Smooth muscle cell (in vitro differentiated cells): ENCODE measurements around the gene DACT3. TPM values are rescaled to one million over a fixed set of nuclear protein-coding genes. Genes with fewer than 3 reads are reported as not detected.

Experiments used
- DNase-seq: peaks from one replicate; lab custom pipeline; 2025; ENCODE audit not compliant: unreplicated experiment; lab: John Stamatoyannopoulos, UW
- H2AFZ ChIP-seq: fragments of 200-600 bp; sonication (generic); 2 replicates; pipeline ENCODE4 v1.6.0; 2016; ENCODE audit warnings: antibody characterized with exemption, low read depth, mild to moderate bottlenecking
- H3F3A ChIP-seq: fragments of 200-600 bp; sonication (generic); 2 replicates; pipeline ENCODE4 v1.6.0; 2017; ENCODE audit warnings: antibody characterized with exemption, low read depth
- H3K27ac ChIP-seq: fragments of 200-600 bp; sonication (generic); 2 replicates; pipeline ENCODE4 v1.5.1; 2016; ENCODE audit warnings: low read depth, mild to moderate bottlenecking
- H3K27me3 ChIP-seq: fragments of 200-600 bp; sonication (generic); 2 replicates; pipeline ENCODE4 v1.6.1; 2016; ENCODE audit warnings: low read depth, mild to moderate bottlenecking
- H3K36me3 ChIP-seq: fragments of 200-600 bp; sonication (generic); 2 replicates; pipeline ENCODE4 v1.5.1; 2016; ENCODE audit warnings: low read depth
- H3K4me1 ChIP-seq: fragments of 200-600 bp; sonication (generic); 2 replicates; pipeline ENCODE4 v1.5.1; 2016; ENCODE audit warnings: low read depth
- H3K4me2 ChIP-seq: fragments of 200-600 bp; sonication (generic); 2 replicates; pipeline ENCODE4 v1.6.0; 2016; ENCODE audit warnings: mild to moderate bottlenecking
- H3K4me3 ChIP-seq: fragments of 200-600 bp; sonication (generic); 2 replicates; pipeline ENCODE4 v1.5.1; 2016; ENCODE audit warnings: mild to moderate bottlenecking
- H3K79me2 ChIP-seq: fragments of 200-600 bp; sonication (generic); 2 replicates; pipeline ENCODE4 v1.6.0; 2016; ENCODE audit warnings: low read depth, mild to moderate bottlenecking
- H3K9ac ChIP-seq: fragments of 200-600 bp; sonication (generic); 2 replicates; pipeline ENCODE4 v1.6.0; 2016; ENCODE audit warnings: low read depth
- H3K9me3 ChIP-seq: fragments of 200-600 bp; sonication (generic); replicated peaks from 2 replicates; pipeline ENCODE4 v1.5.1; 2016; ENCODE audit warnings: low read depth
- H4K20me1 ChIP-seq: fragments of 200-600 bp; sonication (generic); 2 replicates; pipeline ENCODE4 v1.6.0; 2016; ENCODE audit warnings: low read depth
- CTCF ChIP-seq: fragments of 200-600 bp; sonication (generic); IDR thresholded peaks from 2 replicates; pipeline ENCODE4 v1.5.1; 2017; ENCODE audit warnings: borderline replicate concordance, mild to moderate bottlenecking, antibody characterized with exemption; ENCODE audit not compliant: insufficient read depth, poor library complexity, severe bottlenecking
- WGBS: methylation state at CpG from one replicate; pipeline ENCODE4 v1.1.7; 2016; ENCODE audit warnings: low lambda C conversion rate; 5-methylcytosine and 5-hydroxymethylcytosine counted together
- polyA plus RNA-seq: library from polyadenylated mRNA; unstranded; fragments of >200 nt; fragmentation: Nextera tagmentation; extraction: Ambion mirVana; gene quantifications from 2 replicates; pipeline ENCODE4 v1.2.1, GENCODE V29; 2016
- total RNA-seq: library from RNA; depleted of rRNA; stranded (reverse); fragments of >200 nt; gene quantifications from 2 replicates; pipeline ENCODE4 v1.2.3, GENCODE V29; 2014

DACT3 gene
- total and polyA plus RNA-seq, 2 experiments from 2014 or later = 6.2 to 22.7 TPM

GRCh38 chr19:46670813-46671212 lies 9.8 kb upstream of the DACT3 start:
- no peak overlapping the region for H3K9ac ChIP-seq
- TF ChIP-seq CTCF = no peak
- no peaks in the 10 kb centered on the region for H3K27me3 ChIP-seq
- H2AFZ ChIP-seq = no peak overlapping the region
- no peak overlapping the region for H3K4me3 ChIP-seq
- H3F3A ChIP-seq = no peaks in the 10 kb centered on the region
- no peak overlapping the region for H3K4me2 ChIP-seq
- H3K4me1 ChIP-seq = no peaks in the 10 kb centered on the region
- H4K20me1 ChIP-seq = peaks cover 11% of the 10 kb centered on the region
- no peak for DNase-seq
- no peaks in the 10 kb centered on the region for H3K36me3 ChIP-seq
- no peaks in the 10 kb centered on the region for H3K79me2 ChIP-seq
- H3K9me3 ChIP-seq = no peaks in the 10 kb centered on the region
- H3K27ac ChIP-seq = peak overlapping the region; percentile 7

DNA sequence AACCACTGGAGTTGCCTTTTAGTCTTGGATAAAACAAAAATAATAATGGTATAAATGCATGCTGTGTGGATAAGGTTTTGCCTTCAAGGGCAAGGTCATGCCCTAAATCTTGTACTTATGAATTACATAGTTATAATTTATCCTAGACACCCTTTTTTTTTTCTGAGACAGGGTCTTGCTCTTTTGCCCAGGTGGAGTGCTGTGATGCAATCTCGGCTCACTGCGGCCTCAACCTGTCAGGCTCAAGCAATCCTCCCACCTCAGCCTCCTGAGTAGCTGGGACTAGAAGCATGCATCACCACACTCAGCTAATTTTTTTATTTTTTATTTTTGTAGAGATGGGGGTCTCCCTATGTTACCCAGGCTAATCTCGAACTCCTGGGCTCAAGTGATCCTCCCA lies 7.7 kb upstream of the DACT3 start:
- 93% methylated on average over 3 of the region's 3 CpGs for WGBS
- H3K27me3 ChIP-seq = no peaks in the 10 kb centered on the region
- DNase-seq = no peak
- H3K4me3 ChIP-seq = no peak overlapping the region
- TF ChIP-seq CTCF = no peak
- no peaks in the 10 kb centered on the region for H3F3A ChIP-seq
- no peak overlapping the region for H3K27ac ChIP-seq
- H3K4me1 ChIP-seq = no peaks in the 10 kb centered on the region
- H4K20me1 ChIP-seq = no peaks in the 10 kb centered on the region
- H3K79me2 ChIP-seq = no peaks in the 10 kb centered on the region
- no peaks in the 10 kb centered on the region for H3K36me3 ChIP-seq
- no peak overlapping the region for H3K9ac ChIP-seq
- H3K9me3 ChIP-seq = no peaks in the 10 kb centered on the region
- no peak overlapping the region for H2AFZ ChIP-seq
- no peak overlapping the region for H3K4me2 ChIP-seq

DNA sequence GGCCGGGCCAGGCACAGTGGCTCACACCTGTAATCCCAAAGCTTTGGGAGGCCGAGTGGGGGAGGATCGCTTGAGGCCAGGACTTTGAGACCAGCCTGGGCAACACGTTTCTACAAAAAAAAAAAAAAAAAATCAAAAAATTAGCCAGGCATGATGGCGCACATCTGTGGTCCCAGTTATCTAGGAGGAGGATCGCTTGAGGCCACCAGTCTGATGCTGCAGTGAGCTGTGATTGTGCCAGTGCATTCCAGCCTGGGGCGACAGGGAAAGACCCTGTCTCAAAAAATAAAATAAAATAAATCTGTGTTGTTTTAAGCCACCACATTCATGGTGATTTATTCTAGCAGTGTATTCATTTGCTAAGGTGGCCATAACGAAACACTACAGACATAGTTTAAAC lies 4.1 kb upstream of the DACT3 start:
- WGBS = 88% methylated on average over 8 of the region's 8 CpGs
- H3K9ac ChIP-seq = no peak overlapping the region
- H3K36me3 ChIP-seq = no peaks in the 10 kb centered on the region
- H3K4me3 ChIP-seq = no peak overlapping the region
- H2AFZ ChIP-seq = no peak overlapping the region
- peaks cover 4% of the 10 kb centered on the region for H3F3A ChIP-seq
- no peaks in the 10 kb centered on the region for H4K20me1 ChIP-seq
- H3K4me2 ChIP-seq = no peak overlapping the region
- H3K79me2 ChIP-seq = no peaks in the 10 kb centered on the region
- H3K27me3 ChIP-seq = no peaks in the 10 kb centered on the region
- H3K4me1 ChIP-seq = peaks cover 6% of the 10 kb centered on the region
- no peak for DNase-seq
- no peak overlapping the region for H3K27ac ChIP-seq
- H3K9me3 ChIP-seq = no peaks in the 10 kb centered on the region
- TF ChIP-seq CTCF = no peak

DNA sequence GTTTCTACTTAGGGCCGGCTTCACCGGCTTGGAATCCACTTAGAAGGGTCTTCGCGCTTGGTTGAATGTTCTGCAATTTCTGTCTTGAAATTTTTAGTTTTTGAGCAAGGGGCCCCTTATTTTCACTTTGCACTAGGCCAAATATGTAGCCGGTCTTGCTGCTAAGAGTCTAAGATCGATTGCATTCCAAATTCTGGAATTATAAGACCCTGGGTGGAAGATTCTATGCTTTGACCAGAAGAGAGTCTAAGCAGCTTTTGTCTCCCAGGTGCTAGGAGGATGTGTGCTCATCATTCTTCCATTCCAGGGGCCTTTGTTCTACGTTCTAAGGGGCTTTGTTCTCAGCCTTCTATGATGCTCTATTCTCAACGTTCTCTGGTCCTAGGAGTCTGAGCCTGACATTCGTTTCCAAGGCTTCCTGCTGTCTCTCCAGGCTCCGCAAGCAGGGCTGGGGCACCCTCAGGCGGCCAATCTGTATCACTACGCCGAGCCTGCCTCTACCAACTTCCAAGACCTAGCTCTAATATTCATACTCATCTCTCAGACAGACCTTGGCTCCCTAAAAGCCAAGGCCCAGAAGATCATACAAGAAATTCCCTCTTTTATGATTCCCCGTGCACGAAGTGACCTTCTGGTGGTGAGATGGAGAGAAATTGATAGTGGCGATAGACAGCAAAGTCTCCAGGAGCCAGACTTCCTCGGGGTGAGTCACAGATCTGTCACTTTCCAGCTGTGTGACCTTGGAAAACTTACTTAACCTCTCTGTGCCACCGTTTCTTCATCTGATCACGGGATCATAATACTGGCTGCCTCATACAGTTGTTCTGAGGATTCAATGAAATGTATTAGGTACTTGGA lies 982 bp upstream of the DACT3 start:
- Histone ChIP-seq H3K79me2 (peaks cover 2% of the 10 kb centered on the region), H3K9me3 (no peaks in the 10 kb centered on the region), H4K20me1 (peaks cover 4% of the 10 kb centered on the region), H3K4me3 (peak overlapping the region; percentile 47), H3K36me3 (no peaks in the 10 kb centered on the region), H3K27me3 (no peaks in the 10 kb centered on the region), H2AFZ (no peak overlapping the region), H3K27ac (peak overlapping the region; percentile 62), H3F3A (peaks cover 8% of the 10 kb centered on the region), H3K9ac (peak overlapping the region; percentile 17), H3K4me1 (peaks cover 21% of the 10 kb centered on the region), H3K4me2 (peak overlapping the region; percentile 86)
- DNase-seq = peak; percentile 42
- WGBS = 13% methylated on average over 19 of the region's 19 CpGs
- peak; percentile 82 for TF ChIP-seq CTCF
